Liver (tissue), 9 donors: ENCODE results near the gene FMN1. TPM values are rescaled to one million over a fixed set of nuclear protein-coding genes. Genes with fewer than 3 reads are reported as not detected.

Experiments used
- DNase-seq: peaks from one replicate; pipeline ENCODE4 v3.0.0-alpha.2; 2017; ENCODE audit warnings: low spot score
- H3K27ac ChIP-seq, 2 donors: one replicate each; pipeline ENCODE4 v1.7.0; 2013; ENCODE audit warnings: inconsistent platforms in 2 of 2, low read length in 2 of 2, control low read depth in 1 of 2, low read depth in 1 of 2, mild to moderate bottlenecking in 1 of 2
- H3K27me3 ChIP-seq, 4 donors: one replicate each; pipeline versions ENCODE4 v1.6.1 to v1.7.0; 2013; ENCODE audit warnings: low read length in 3 of 4, inconsistent platforms in 1 of 4, mild to moderate bottlenecking in 1 of 4, moderate library complexity in 1 of 4; ENCODE audit not compliant: control insufficient read depth in 4 of 4, insufficient read depth in 4 of 4
- H3K36me3 ChIP-seq, 4 donors: one replicate each; pipeline versions ENCODE4 v1.6.1 to v1.7.0; 2013; ENCODE audit warnings: low read length in 3 of 4, mild to moderate bottlenecking in 3 of 4, low read depth in 1 of 4, moderate library complexity in 1 of 4; ENCODE audit not compliant: control insufficient read depth in 4 of 4, insufficient read depth in 3 of 4
- H3K4me1 ChIP-seq, 4 donors: one replicate each; pipeline versions ENCODE4 v1.6.1 to v1.7.0; 2013; ENCODE audit warnings: low read length in 3 of 4, mild to moderate bottlenecking in 3 of 4, moderate library complexity in 1 of 4; ENCODE audit not compliant: control insufficient read depth in 4 of 4, insufficient read depth in 4 of 4
- H3K4me3 ChIP-seq, 3 donors: one replicate each; pipeline versions ENCODE4 v1.6.1 to v1.7.0; 2013; ENCODE audit warnings: low read length in 3 of 3, control low read depth in 1 of 3, low read depth in 1 of 3, mild to moderate bottlenecking in 1 of 3
- H3K9ac ChIP-seq, 2 donors: one replicate each; pipeline ENCODE4 v1.7.0; 2013; ENCODE audit warnings: low read length in 2 of 2, mild to moderate bottlenecking in 2 of 2, moderate library complexity in 2 of 2, control low read depth in 1 of 2, low read depth in 1 of 2
- H3K9me3 ChIP-seq, 4 donors: one replicate each; pipeline versions ENCODE4 v1.6.1 to v1.7.0; 2013; ENCODE audit warnings: low read length in 3 of 4; ENCODE audit not compliant: control insufficient read depth in 4 of 4
- ATF3 ChIP-seq: IDR thresholded peaks from 2 replicates; pipeline ENCODE4 v1.6.1; 2016; ENCODE audit warnings: antibody characterized with exemption
- EGR1 ChIP-seq, 2 donors: IDR thresholded peaks; 2 replicates each; pipeline ENCODE4 v1.6.1; 2016 to 2018; ENCODE audit warnings: antibody characterized with exemption in 2 of 2, low read depth in 2 of 2
- FOXA1 ChIP-seq: IDR thresholded peaks from 2 replicates; pipeline ENCODE4 v1.6.1; 2016; ENCODE audit warnings: antibody characterized with exemption
- FOXA2 ChIP-seq: IDR thresholded peaks from 2 replicates; pipeline ENCODE4 v1.6.1; 2016; ENCODE audit warnings: antibody characterized with exemption
- GABPA ChIP-seq, 2 donors: IDR thresholded peaks in 1 of 2; conservative IDR thresholded peaks in 1 of 2; 2 replicates each; pipeline ENCODE4 v1.6.1; 2016; ENCODE audit warnings: antibody characterized with exemption in 2 of 2, mild to moderate bottlenecking in 1 of 2, moderate library complexity in 1 of 2
- HNF4A ChIP-seq, 2 donors: conservative IDR thresholded peaks; 2 replicates each; pipeline ENCODE4 v1.6.1; 2016; ENCODE audit warnings: antibody characterized with exemption in 2 of 2, mild to moderate bottlenecking in 2 of 2
- HNF4G ChIP-seq: IDR thresholded peaks from 2 replicates; pipeline ENCODE4 v1.6.1; 2016; ENCODE audit warnings: antibody characterized with exemption
- JUND ChIP-seq, 2 donors: IDR thresholded peaks; 2 replicates each; pipeline ENCODE4 v1.6.1; 2016; ENCODE audit warnings: antibody characterized with exemption in 2 of 2
- NR2F2 ChIP-seq: IDR thresholded peaks from 2 replicates; pipeline ENCODE4 v1.6.1; 2016; ENCODE audit warnings: antibody characterized with exemption
- RAD21 ChIP-seq, 2 donors: IDR thresholded peaks; 2 replicates each; pipeline ENCODE4 v1.6.1; 2016; ENCODE audit warnings: antibody characterized with exemption in 2 of 2, mild to moderate bottlenecking in 2 of 2
- REST ChIP-seq: IDR thresholded peaks from 2 replicates; pipeline ENCODE4 v1.6.1; 2016; ENCODE audit warnings: antibody characterized with exemption, mild to moderate bottlenecking
- RXRA ChIP-seq, 2 donors: IDR thresholded peaks; 2 replicates each; pipeline ENCODE4 v1.6.1; 2017 to 2018; ENCODE audit warnings: antibody characterized with exemption in 2 of 2, mild to moderate bottlenecking in 1 of 2
- SP1 ChIP-seq: IDR thresholded peaks from 2 replicates; pipeline ENCODE4 v1.6.1; 2018; ENCODE audit warnings: antibody characterized with exemption, mild to moderate bottlenecking
- TAF1 ChIP-seq: conservative IDR thresholded peaks from 2 replicates; pipeline ENCODE4 v1.6.1; 2016; ENCODE audit warnings: antibody characterized with exemption, mild to moderate bottlenecking
- YY1 ChIP-seq: IDR thresholded peaks from 2 replicates; pipeline ENCODE4 v1.6.1; 2016; ENCODE audit warnings: antibody characterized with exemption, mild to moderate bottlenecking
- ZBTB33 ChIP-seq: IDR thresholded peaks from 2 replicates; pipeline ENCODE4 v1.6.1; 2016; ENCODE audit warnings: antibody characterized with exemption
- WGBS: extraction: QIAGEN DNeasy Blood & Tissue Kit; methylation state at CpG from one replicate; pipeline ENCODE4 v1.1.7; 2013; 5-methylcytosine and 5-hydroxymethylcytosine counted together
- polyA plus RNA-seq, 2 donors: library from polyadenylated mRNA; stranded (reverse) in 1 of 2; unstranded in 1 of 2; fragments of 200-250 nt in 1 of 2; fragments of >200 nt in 1 of 2; fragmentation: Nextera tagmentation in 1 of 2; extraction: Ambion mirVana in 1 of 2; gene quantifications; one replicate each; pipeline versions ENCODE4 v1.2.1 to v1.2.3, GENCODE V29; 2013 to 2015
- total RNA-seq, 2 donors: library from RNA; depleted of rRNA; stranded (reverse); fragments of >200 nt; gene quantifications; one replicate each; pipeline ENCODE4 v1.2.3, GENCODE V29; 2014
- TF ChIP-seq, protein P1 (sequence below): IDR thresholded peaks from 2 replicates; pipeline ENCODE4 v1.6.1; 2016; ENCODE audit warnings: antibody characterized with exemption
- TF ChIP-seq, protein P2 (sequence below): fragments of 150-350 bp; IDR thresholded peaks from 2 replicates; pipeline ENCODE4 v1.5.1; 2017; ENCODE audit warnings: improper control_type of control experiment, low read depth, low read length; ENCODE audit not compliant: missing input control
- donor health status: healthy.
- donor health status: healthy.
- donor health status: healthy.
- donor health status: healthy.
- donor health status: healthy.

Gene FMN1
- total and polyA plus RNA-seq, 4 donors: 0.21 to 5.4 (median 0.53) TPM

DNA sequence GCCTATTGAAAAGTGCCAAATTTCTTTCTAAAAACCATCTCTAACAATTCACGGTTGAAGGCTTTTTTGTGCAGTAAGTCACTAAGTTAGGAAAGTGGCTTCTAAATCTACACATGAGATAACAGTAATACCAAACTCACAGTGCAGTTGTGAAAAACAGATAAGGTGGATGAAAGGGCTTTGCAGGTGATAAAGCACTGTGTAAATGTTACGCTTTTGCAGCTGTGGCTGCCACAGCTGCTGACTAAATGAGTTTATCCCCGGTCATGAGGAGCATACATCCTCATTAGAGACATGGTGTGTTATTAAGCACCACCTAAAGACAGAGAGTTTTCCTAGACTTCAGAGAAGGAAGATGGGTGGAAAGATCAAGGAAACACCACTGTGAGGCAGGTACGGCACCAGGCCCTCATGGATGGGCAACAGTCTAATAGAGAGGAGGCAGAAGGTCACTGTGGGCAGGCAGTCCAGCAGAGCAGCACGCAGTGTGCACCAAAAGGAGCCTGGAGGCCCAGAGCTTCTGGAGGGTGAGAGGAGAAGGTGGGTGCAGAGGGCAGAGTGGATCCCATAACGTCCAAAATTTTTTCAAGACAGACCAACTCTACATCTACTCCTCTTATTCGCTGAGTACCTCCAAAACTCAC is 68.5 kb downstream of the FMN1 start:
- Histone ChIP-seq H3K27me3 (no peaks in the 10 kb centered on the region), H3K36me3 (no peaks in the 10 kb centered on the region), H3K4me1 (no peaks in the 10 kb centered on the region), H3K9ac (no peak overlapping the region), H3K4me3 (no peak overlapping the region), H3K9me3 (no peaks in the 10 kb centered on the region), H3K27ac (no peak overlapping the region)
- WGBS: 63% methylated on average over 7 of the region's 7 CpGs
- no peak for DNase-seq
- no peak for TF ChIP-seq RAD21 (IDR thresholded peaks at IDR 0.05)
- TF ChIP-seq FOXA1: no peak
- TF ChIP-seq, protein P1, sequence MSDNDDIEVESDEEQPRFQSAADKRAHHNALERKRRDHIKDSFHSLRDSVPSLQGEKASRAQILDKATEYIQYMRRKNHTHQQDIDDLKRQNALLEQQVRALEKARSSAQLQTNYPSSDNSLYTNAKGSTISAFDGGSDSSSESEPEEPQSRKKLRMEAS: no peak
- TF ChIP-seq YY1: no peak
- TF ChIP-seq FOXA2: no peak
- TF ChIP-seq ZBTB33: no peak
- TF ChIP-seq RXRA (IDR thresholded peaks at IDR 0.05): no peak
- no peak for TF ChIP-seq SP1
- no peak for TF ChIP-seq ATF3
- TF ChIP-seq, protein P2, sequence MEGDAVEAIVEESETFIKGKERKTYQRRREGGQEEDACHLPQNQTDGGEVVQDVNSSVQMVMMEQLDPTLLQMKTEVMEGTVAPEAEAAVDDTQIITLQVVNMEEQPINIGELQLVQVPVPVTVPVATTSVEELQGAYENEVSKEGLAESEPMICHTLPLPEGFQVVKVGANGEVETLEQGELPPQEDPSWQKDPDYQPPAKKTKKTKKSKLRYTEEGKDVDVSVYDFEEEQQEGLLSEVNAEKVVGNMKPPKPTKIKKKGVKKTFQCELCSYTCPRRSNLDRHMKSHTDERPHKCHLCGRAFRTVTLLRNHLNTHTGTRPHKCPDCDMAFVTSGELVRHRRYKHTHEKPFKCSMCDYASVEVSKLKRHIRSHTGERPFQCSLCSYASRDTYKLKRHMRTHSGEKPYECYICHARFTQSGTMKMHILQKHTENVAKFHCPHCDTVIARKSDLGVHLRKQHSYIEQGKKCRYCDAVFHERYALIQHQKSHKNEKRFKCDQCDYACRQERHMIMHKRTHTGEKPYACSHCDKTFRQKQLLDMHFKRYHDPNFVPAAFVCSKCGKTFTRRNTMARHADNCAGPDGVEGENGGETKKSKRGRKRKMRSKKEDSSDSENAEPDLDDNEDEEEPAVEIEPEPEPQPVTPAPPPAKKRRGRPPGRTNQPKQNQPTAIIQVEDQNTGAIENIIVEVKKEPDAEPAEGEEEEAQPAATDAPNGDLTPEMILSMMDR: no peak
- TF ChIP-seq EGR1 (IDR thresholded peaks at IDR 0.05; ENCODE audit: low read depth in 2 of 2): no peak
- TF ChIP-seq HNF4A (conservative IDR thresholded peaks at IDR 0.05): no peak
- TF ChIP-seq JUND (IDR thresholded peaks at IDR 0.05): no peak
- no peak for TF ChIP-seq HNF4G
- no peak for TF ChIP-seq NR2F2
- TF ChIP-seq GABPA (IDR thresholded peaks at IDR 0.05 in 1 of 2, conservative IDR thresholded peaks at IDR 0.05 in 1 of 2): no peak
- no peak for TF ChIP-seq REST
- no peak for TF ChIP-seq TAF1
